ENCODE data around the gene ATL3.

DNA sequence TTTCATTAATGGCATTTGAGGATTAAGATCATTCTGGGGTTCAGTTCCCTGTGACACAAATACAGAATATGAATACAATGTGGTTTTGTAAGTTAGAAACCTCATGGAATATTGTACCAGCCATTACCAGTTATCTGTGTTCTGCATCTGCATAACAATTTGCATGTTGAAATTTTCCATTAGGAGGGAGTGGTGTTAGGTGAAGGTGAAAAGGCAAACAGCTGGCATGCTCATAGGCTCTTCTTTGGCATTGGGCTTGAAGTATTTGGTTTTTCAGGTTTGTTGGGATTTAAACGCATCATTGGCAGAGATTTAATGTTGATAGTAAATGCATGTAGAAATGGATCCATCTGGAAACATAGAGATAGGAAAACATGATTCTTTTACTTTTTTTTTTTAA lies 28.7 kb upstream of the ATL3 start:
- TF ChIP-seq CTCF (conservative IDR thresholded peaks at IDR 0.05 in 1 of 2, IDR thresholded peaks at IDR 0.05 in 1 of 2; ENCODE audit: low read depth in 1 of 2, low read length in 2 of 2) (no peak), EZH2 (IDR thresholded peaks at IDR 0.05; ENCODE audit: low read length, missing control alignments) (no peak)
